ENCODE results near the gene OR11G2. TPM values are rescaled to one million over a fixed set of nuclear protein-coding genes. Genes with fewer than 3 reads are reported as not detected.
"Not testable (repeated sequence)": the region's sequence is repeated elsewhere in the genome, so short reads cannot be mapped to it uniquely, and the experiment has no call there.

Gene OR11G2
- total RNA-seq, 6 donors from 2014 or later, result not detected

- H3K27me3 ChIP-seq, result no peaks in the 10 kb centered on the region
- DNase-seq, result no peak
- TF ChIP-seq EP300 (IDR thresholded peaks at IDR 0.05) (no peak), POLR2A (IDR thresholded peaks at IDR 0.05) (no peak), CTCF (IDR thresholded peaks at IDR 0.05) (no peak), POLR2AphosphoS5 (IDR thresholded peaks at IDR 0.05) (no peak)
- no peaks in the 10 kb centered on the region for H3K9me3 ChIP-seq
- no peak overlapping the region for H3K4me3 ChIP-seq
- ATAC-seq (ENCODE audit: low FRiP score in 2 of 2), result peak; percentile 34 to 67
- H3K36me3 ChIP-seq, result no peaks in the 10 kb centered on the region
- no peaks in the 10 kb centered on the region for H3K4me1 ChIP-seq
- WGBS, 2 donors, result 73 to 87% methylated on average over 5 to 6 of the region's 6 CpGs
- H3K27ac ChIP-seq, result no peak overlapping the region
Observed at GRCh38 chr14:20197459-20197858, 6.8 kb downstream of the OR11G2 start.

DNA sequence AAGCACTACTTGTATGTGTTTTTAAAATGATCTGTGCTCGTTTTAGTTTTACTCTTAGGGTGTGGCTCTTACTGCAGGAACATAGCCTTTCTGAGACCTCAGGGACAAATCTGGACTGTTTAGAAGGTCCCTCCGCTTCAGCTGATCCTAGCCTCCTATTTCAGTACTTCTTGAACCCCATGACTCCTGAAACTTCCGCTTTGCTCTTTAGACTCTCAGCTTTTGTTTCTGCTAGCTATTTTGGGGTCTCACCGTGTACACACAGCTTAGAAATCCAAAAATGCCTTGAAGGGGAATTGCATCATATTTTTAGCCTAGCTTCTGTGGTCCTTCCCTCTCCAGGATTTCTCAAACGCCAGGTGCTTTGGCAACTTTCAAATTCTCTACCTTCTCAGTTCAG, 8.3 kb downstream of the OR11G2 start:
- no peak overlapping the region for H3K4me3 ChIP-seq
- H3K4me1 ChIP-seq, result no peaks in the 10 kb centered on the region
- 62 to 65% methylated on average over 5 of the region's 5 CpGs for WGBS, 2 donors
- ATAC-seq (ENCODE audit: low FRiP score in 2 of 2), result no peak
- H3K9me3 ChIP-seq, result no peaks in the 10 kb centered on the region
- H3K36me3 ChIP-seq, result no peaks in the 10 kb centered on the region
- no peak overlapping the region for H3K27ac ChIP-seq
- no peaks in the 10 kb centered on the region for H3K27me3 ChIP-seq
- DNase-seq, result no peak
- no peak for TF ChIP-seq CTCF (IDR thresholded peaks at IDR 0.05)
- TF ChIP-seq POLR2AphosphoS5 (IDR thresholded peaks at IDR 0.05), result no peak
- TF ChIP-seq POLR2A (IDR thresholded peaks at IDR 0.05), result no peak
- no peak for TF ChIP-seq EP300 (IDR thresholded peaks at IDR 0.05)

DNA sequence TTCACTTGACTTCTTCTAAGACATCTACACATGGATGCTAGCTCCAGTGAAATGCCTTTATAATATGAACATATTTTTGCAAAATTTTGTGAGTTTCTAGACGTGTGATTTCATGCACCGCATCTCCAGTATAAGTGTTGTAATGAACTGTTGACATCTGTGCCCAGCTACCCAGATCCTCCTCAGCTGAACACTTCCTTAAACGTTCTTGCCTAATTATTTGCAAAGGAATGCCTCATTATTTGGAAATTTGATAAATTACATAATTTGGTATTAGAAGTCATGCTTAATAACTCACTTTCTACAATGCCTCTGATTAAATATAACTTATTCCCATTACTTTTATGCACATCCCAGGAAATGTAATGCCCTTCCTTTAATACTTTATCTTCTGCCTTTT, 14.0 kb downstream of the OR11G2 start:
- 40 to 50% methylated on average over 3 of the region's 3 CpGs for WGBS, 2 donors
- Histone ChIP-seq H3K27me3 (no peaks in the 10 kb centered on the region), H3K36me3 (no peaks in the 10 kb centered on the region), H3K4me1 (no peaks in the 10 kb centered on the region), H3K9me3 (no peaks in the 10 kb centered on the region), H3K4me3 (no peak overlapping the region), H3K27ac (no peak overlapping the region)
- no peak for TF ChIP-seq CTCF (IDR thresholded peaks at IDR 0.05)
- TF ChIP-seq EP300 (IDR thresholded peaks at IDR 0.05), result no peak
- TF ChIP-seq POLR2A (IDR thresholded peaks at IDR 0.05), result no peak
- no peak for TF ChIP-seq POLR2AphosphoS5 (IDR thresholded peaks at IDR 0.05)
- DNase-seq (no peak), ATAC-seq (ENCODE audit: low FRiP score in 2 of 2) (no peak)

GRCh38 chr14:20209595-20209994, 18.9 kb downstream of the OR11G2 start:
- Histone ChIP-seq H3K9me3 (no peaks in the 10 kb centered on the region), H3K4me3 (no peak overlapping the region), H3K36me3 (no peaks in the 10 kb centered on the region), H3K4me1 (no peaks in the 10 kb centered on the region), H3K27me3 (no peaks in the 10 kb centered on the region), H3K27ac (no peak overlapping the region)
- DNase-seq (no peak), ATAC-seq (ENCODE audit: low FRiP score in 2 of 2) (no peak)
- WGBS, 2 donors, result 85 to 100% methylated on average over 2 of the region's 2 CpGs
- TF ChIP-seq POLR2A (IDR thresholded peaks at IDR 0.05), result no peak
- no peak for TF ChIP-seq EP300 (IDR thresholded peaks at IDR 0.05)
- no peak for TF ChIP-seq POLR2AphosphoS5 (IDR thresholded peaks at IDR 0.05)
- TF ChIP-seq CTCF (IDR thresholded peaks at IDR 0.05), result no peak

DNA sequence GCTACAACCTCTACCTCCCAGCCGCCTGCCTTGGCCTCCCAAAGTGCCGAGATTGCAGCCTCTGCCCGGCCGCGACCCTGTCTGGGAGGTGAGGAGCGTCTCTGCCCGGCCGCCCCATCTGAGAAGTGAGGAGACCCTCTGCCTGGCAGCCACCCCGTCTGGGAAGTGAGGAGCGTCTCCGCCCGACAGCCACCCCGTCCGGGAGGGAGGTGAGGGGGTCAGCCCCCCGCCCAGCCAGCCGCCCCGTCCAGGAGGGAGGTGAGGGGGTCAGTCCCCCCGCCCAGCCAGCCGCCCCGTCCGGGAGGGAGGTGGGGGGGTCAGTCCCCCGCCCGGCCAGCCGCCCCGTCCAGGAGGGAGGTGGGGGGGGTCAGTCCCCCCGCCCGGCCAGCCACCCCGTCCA, 21.7 kb downstream of the OR11G2 start:
- H3K27me3 ChIP-seq; H3K9me3 ChIP-seq; H3K27ac ChIP-seq; H3K4me1 ChIP-seq; ATAC-seq (ENCODE audit: low FRiP score in 2 of 2); H3K4me3 ChIP-seq; H3K36me3 ChIP-seq: not testable (repeated sequence)
- peak in 1 of 2 donors; percentile 56 for DNase-seq
- WGBS, 2 donors, result 88% methylated on average over 14 of the region's 28 CpGs; no CpG with 5 or more reads in 1 of the 2 donors

Data from upper lobe of left lung (tissue), 6 donors.